Right renal pelvis (tissue), 4 donors: ENCODE data around the gene OR52E1. TPM values are rescaled to one million over a fixed set of nuclear protein-coding genes. Genes with fewer than 3 reads are reported as not detected.

ENCODE experiments used
- DNase-seq, 4 donors: peaks; one replicate each; pipeline ENCODE4 v3.0.0-alpha.2; 2013; ENCODE audit warnings: low read depth in 4 of 4, low spot score in 3 of 4, missing footprints in 1 of 4
- polyA plus RNA-seq, 4 donors: library from polyadenylated mRNA; unstranded; fragments of 120-200 nt; gene quantifications; one replicate each; pipeline ENCODE4 v1.2.1, GENCODE V29; 2013; ENCODE audit not compliant: insufficient read length in 4 of 4

OR52E1 gene
- polyA plus RNA-seq, 4 donors: not detected

GRCh38 chr11:5107285-5107684 lies 37.9 kb downstream of the OR52E1 start:
- DNase-seq: no peak

DNA sequence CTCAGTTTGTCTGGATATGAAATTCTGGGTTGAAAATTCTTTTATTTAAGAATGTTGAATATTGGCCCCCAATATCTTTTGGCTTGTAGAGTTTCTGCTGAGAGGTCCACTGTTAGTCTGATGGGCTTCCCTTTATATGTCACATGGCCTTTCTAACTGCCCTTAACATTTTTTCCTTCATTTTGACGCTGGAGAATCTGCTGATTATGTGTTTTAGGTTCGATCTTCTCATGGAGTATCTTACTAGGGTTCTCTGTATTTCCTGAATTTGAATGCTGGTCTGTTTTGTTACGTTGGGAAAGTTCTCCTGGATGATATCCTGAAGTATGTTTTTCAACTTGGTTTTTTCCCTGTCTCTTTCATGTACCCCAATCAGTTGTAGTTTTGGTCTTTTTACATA lies 46.0 kb downstream of the OR52E1 start:
- no peak for DNase-seq

DNA sequence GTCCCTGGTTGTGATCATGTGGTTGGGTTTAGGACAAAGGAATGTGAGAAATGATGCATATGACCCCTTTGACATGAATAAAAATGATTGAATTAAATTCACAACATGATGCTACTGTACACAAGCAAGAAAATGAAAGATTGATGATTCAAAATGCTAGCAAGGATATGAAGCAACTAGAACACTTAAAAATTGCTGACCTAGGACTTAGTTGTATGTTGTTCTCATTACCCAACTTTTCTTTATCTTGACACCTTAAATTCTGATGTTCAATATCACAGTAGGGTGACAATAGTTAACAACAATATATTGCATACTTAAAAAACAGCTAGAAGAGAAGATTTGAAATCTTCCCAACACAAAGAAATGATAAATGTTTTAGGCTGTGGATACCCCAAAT lies 48.2 kb downstream of the OR52E1 start:
- DNase-seq: no peak

DNA sequence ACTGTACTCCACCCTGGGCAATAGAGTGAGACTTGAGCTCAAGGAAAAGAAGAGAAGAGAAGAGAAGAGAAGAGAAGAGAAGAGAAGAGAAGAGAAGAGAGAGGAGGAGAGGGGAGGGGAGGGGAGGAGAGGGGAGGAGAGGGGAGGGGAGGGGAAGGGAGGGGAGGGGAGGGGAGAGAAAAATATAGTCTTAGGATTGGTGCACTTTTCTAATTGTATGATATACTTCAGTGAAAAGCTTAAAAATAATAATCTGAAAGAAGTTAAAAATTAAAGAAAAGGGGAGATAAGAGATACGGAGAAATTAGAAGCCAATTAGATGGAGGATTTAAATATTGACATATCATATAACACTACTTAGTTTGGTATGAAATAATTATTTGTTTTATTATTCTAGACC lies 49.5 kb downstream of the OR52E1 start:
- DNase-seq: no peak

Other genes starting within 250 kb of the OR52E1 start
- gene OR51F2, start 248.3 kb upstream of the OR52E1 start, polyA plus RNA-seq: not detected
- gene OR51S1, start 220.4 kb upstream of the OR52E1 start, polyA plus RNA-seq: not detected
- gene OR51T1, start 187.7 kb upstream of the OR52E1 start, polyA plus RNA-seq: not detected
- not detected for gene OR51A7, start 165.8 kb upstream of the OR52E1 start, polyA plus RNA-seq
- gene OR51G2, start 150.2 kb upstream of the OR52E1 start, polyA plus RNA-seq: not detected
- not detected for gene OR51G1, start 145.2 kb upstream of the OR52E1 start, polyA plus RNA-seq
- gene OR51A4, start 122.0 kb upstream of the OR52E1 start, polyA plus RNA-seq: not detected
- gene OR51A2, start 113.9 kb upstream of the OR52E1 start, polyA plus RNA-seq: not detected
- gene OR51L1, start 74.7 kb upstream of the OR52E1 start, polyA plus RNA-seq: under 1 TPM in 1 of 4 donors, not detected in 3; 0.03 TPM
- not detected for gene OR52J3, start 23.0 kb upstream of the OR52E1 start, polyA plus RNA-seq
- gene OR52E2, start 9.9 kb upstream of the OR52E1 start, polyA plus RNA-seq: not detected
- not detected for gene OR52A5, start 68.8 kb downstream of the OR52E1 start, polyA plus RNA-seq
- gene OR52A1, start 85.2 kb downstream of the OR52E1 start, polyA plus RNA-seq: under 1 TPM in 2 of 4 donors, not detected in 2; 0.03 TPM
- not detected for gene OR51V1, start 131.1 kb downstream of the OR52E1 start, polyA plus RNA-seq
- 100 to 1,000 TPM; 127 to 236 (median 129) TPM for gene HBB, start 157.5 kb downstream of the OR52E1 start, polyA plus RNA-seq
- gene HBD, start 164.9 kb downstream of the OR52E1 start, polyA plus RNA-seq: 1 to 10 TPM; 1.3 to 3.2 (median 1.8) TPM
- gene HBG1, start 180.3 kb downstream of the OR52E1 start, polyA plus RNA-seq: 10 to 100 TPM in 1 of 4 donors, 1 to 10 TPM in 3; 2.5 to 13.0 (median 4.6) TPM
- gene HBG2, start 185.2 kb downstream of the OR52E1 start, polyA plus RNA-seq: 1,000 to 10,000 TPM; 1,916 to 2,998 (median 2,577) TPM
- gene HBE1, start 200.4 kb downstream of the OR52E1 start, polyA plus RNA-seq: 10 to 100 TPM in 1 of 4 donors, 1 to 10 TPM in 3; 6.6 to 11.6 (median 7.4) TPM
- gene OR51B4, start 232.4 kb downstream of the OR52E1 start, polyA plus RNA-seq: under 1 TPM in 2 of 4 donors, not detected in 2; 0.12 to 0.24 TPM